Thyroid gland (tissue), 4 donors: ENCODE measurements around the gene ZDHHC11B.

Experiments used
- CTCF ChIP-seq, 6 experiments: fragments of 200-600 bp in 3 of 6; fragments of 450-650 bp in 3 of 6; sonication (generic) in 3 of 6; IDR thresholded peaks; one replicate each; pipeline ENCODE4 v1.5.1; 2016 to 2019; ENCODE audit warnings: antibody characterized with exemption in 6 of 6, mild to moderate bottlenecking in 2 of 6, inconsistent platforms in 1 of 6, moderate library complexity in 1 of 6
- POLR2A ChIP-seq, 2 donors: fragments of 450-650 bp; IDR thresholded peaks; one replicate each; pipeline ENCODE4 v1.6.1; 2017; ENCODE audit warnings: antibody characterized with exemption in 2 of 2, mild to moderate bottlenecking in 2 of 2, moderate library complexity in 1 of 2

GRCh38 chr5:765948-766631 lies 18.4 kb downstream of the ZDHHC11B start:
- TF ChIP-seq CTCF (IDR thresholded peaks at IDR 0.05) (no peak), POLR2A (IDR thresholded peaks at IDR 0.05) (no peak)
